NOMO-1 treated with dmso at 0.1 percent for 144 hours (cell line): ENCODE measurements around the gene IGF2BP1.
"Not testable (repeated sequence)": the region's sequence is repeated elsewhere in the genome, so short reads cannot be mapped to it uniquely, and the experiment has no call there.

ENCODE experiments used
- DNase-seq: peaks from one replicate; lab custom pipeline; 2025; ENCODE audit not compliant: unreplicated experiment; lab: John Stamatoyannopoulos, UW

The IGF2BP1 gene

DNA sequence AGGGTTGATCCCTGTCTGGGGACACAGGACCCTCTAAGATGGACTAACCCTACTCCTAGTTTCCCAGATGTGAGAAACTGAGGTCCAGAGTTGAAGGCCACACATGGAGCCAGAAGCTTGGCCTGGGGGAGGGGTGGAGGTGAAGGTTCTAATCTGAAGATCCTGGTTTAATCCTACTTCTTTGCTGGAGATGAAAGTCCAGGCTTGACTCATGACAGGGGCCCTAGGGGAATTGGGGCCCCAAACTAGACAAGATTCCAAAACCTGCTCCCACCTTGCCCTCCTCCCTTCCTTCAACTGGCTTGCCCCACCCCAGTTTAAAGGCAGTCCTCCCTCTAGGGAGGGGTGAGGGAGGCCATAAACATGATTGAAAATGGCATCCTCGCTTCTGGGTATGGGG, 21.6 kb downstream of the IGF2BP1 start:
- no peak for DNase-seq

DNA sequence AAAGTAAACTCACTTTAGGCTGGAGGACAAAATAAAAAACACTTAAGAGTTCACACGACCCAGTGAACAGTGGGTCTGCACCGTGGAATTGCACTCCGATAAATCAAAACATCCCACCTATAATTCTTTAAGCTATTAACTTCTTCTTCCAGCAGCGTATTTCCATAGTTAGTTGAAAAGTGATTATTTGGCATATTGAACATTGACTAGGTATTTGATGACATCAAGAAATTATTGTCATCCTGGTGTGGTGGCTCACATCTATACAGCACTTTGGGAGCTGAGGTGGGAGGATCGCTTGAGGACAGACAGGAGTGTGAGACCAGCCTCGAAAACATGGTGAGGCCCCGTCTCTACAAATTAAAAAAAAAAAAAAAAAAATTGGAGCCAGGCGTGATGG, 23.4 kb downstream of the IGF2BP1 start:
- DNase-seq: no peak

DNA sequence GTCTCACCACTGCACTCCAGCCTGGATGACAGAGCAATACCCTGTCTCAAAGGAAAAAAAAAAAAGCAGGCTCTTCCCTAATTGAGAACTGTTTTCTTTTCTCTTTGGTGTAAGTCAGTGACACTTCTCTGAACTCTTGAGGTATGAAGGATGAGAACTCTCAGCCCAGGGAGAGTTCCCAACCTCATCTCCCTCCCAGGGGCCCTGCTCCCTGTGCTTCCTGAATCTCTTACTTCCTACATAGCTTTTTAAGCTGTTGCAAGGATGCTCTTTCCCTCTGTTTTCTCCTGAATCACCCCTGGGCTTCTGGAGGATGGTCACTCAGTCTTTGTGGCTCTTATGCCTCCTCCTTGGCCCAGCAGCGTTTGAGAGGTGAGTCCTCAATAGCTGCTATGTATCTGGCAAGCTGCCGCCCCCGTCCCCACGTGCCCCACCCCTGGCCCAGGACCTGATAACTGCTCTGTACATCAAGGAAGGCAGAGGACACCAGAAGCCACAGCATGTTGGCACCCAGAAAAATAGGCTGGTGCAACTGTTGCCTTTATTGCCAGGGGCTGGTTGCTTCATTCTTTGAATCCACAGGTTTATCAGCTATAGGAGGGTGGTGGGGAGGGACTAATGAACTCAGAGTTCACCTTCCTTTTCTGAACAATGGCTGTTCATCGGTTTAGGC, 24.0 kb downstream of the IGF2BP1 start:
- DNase-seq: no peak

DNA sequence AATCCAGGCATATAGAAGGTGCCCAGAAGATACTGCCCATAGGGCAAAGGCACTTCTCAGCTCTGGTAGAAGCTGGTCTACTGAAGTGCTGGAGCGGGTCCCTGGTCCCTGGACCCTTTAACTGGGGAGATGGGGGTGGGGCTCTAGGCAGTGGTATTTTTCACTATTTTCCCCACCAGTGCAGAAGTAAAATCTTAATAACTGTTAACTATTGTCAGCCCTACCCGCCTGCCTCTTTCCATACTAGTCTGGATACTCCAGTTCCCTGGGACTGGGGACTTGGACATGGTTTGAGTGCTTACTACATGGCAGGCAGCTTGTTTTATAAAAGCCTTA, 24.6 kb downstream of the IGF2BP1 start:
- DNase-seq: no peak

DNA sequence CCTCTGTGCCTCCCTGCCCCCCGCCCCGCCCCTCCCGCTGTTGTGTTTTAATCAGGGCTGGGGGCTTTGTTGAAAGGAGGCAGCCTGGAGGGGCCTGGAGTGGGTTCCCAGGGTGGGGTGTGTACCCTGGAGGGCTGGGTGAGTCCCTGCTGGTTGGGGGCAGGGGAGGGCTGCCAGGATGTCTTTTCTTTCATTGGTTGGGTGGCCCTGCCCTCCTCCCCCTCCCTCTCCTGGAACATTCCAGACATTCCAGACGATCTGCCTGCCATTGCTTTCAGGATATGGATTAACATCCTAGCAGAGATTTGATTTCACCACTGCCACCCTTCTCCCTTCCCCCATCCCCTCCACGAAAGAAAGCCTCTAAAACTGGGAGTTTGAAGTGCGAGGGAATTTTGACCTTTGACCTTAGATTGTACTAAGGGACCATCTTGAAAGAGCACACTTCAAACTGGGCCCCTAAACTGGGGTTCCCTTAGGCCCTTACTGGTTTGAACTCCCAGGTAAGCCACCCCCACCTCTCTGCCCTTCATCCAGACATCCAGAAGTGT, 25.3 kb downstream of the IGF2BP1 start:
- no peak for DNase-seq

DNA sequence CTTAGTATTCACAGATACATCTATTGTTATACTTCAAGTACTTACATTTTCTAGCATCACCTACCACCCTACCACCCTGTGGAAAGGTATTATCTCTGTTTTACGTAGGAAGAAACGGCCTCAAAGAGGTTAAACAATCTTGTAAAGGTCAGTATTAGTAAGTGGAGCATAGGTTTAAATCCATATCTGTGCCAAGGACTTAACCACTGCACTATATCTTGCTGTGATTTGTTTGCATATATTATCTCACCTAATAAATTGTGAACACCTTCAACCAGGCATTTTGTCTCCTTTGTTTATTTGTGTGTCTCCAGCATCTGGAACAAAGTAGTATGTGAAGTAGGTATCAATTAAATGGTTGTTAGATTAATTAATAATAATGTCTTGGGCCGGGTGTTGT, 27.3 kb downstream of the IGF2BP1 start:
- no peak for DNase-seq

DNA sequence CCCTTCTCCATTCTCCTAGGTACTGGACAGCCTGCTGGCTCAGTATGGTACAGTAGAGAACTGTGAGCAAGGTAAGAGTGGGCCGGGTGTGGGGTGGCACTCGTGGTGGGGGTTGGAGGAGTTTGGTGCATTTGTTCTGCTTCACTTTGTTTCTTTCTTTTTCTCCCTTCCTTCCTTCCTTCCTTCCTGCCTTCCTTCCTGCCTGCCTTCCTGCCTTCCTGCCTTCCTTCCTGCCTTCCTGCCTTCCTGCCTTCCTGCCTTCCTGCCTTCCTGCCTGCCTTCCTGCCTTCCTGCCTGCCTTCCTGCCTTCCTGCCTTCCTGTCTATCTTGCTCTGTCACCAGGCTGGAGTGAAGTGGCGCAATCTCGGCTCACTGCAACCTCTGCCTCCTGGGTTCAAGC, 29.3 kb downstream of the IGF2BP1 start:
- not testable (repeated sequence) for DNase-seq

DNA sequence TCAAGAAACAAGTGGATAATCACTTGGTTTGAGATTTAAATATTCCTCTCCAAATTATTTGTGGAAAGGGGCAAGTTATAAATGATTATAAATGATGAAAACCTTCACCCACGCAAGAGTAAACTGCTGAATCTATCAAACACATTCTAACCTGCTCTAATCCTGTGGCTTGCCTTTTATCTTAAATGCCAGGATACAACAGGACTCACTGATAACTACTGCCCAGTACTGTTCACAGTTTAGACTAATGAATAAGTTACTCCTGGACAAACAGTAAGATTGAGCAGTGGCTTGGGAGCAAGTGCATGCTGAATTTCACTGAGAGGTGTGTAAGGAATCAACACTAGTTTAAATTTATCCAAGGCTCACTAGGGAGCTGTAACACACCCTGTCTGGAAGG, 31.1 kb downstream of the IGF2BP1 start:
- no peak for DNase-seq

DNA sequence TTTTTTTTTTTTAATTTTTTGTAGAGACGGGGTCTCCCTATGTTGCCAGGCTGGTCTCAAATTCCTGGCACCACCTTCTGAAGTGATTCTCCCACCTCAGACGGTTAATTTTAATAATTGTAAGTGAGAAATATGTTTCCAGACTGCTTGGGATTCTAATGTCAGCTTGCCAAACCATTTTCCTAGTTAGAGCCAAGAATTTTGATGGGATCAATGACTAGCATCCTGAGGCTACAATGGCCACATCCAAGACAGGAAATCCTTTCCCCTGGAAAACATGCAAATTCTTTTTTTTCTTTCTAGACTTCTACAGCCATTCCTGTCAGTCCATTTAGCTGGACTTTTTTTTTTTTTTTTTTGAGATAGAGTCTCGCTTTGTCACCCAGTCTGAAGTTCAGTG, 32.6 kb downstream of the IGF2BP1 start:
- no peak for DNase-seq

DNA sequence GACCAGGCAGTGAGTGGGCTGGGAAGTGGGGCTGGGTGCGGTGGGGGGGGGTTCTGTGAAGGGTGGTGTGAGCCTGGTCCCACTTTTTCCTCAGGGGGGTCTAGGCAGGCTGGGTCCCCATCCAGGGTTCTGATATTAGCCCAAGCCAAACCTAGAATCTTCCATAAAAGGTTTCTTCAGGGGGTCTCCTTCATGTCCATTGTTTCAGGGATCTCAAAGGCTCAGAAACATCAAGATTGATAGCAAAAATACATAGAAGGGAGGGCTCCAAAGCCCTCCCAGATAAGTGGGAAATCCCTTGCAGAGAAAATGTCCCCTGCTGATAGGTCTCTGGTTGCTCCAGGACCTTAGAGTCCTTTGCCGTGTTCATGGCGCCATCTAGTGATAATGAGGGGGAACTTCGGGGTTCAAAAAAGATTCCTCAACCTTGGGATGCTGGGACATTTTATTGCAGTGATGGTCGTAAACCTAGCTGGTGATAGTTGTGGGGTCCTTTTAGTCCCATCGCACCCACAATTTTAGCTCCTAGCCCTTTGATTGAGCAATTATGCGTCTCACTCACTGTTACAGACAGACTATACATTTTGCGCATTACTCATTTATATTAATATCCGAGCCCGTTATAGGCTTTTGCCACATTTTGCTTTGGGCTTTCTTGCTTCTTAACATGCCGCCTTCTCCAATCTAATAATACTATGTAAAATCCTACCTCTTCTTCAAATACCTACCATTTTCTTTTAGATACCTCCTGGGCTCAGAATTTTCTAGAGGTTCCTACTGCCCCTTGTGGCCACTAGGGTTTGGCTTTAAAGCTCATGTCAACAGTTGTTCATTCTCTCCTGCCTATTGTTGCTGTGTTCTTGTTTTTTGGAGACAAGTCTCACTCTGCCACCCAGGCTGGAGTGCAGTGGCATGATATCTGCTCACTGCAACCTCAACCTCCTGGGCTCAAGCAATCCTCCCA, 35.1 kb downstream of the IGF2BP1 start:
- DNase-seq: peak; percentile 7

DNA sequence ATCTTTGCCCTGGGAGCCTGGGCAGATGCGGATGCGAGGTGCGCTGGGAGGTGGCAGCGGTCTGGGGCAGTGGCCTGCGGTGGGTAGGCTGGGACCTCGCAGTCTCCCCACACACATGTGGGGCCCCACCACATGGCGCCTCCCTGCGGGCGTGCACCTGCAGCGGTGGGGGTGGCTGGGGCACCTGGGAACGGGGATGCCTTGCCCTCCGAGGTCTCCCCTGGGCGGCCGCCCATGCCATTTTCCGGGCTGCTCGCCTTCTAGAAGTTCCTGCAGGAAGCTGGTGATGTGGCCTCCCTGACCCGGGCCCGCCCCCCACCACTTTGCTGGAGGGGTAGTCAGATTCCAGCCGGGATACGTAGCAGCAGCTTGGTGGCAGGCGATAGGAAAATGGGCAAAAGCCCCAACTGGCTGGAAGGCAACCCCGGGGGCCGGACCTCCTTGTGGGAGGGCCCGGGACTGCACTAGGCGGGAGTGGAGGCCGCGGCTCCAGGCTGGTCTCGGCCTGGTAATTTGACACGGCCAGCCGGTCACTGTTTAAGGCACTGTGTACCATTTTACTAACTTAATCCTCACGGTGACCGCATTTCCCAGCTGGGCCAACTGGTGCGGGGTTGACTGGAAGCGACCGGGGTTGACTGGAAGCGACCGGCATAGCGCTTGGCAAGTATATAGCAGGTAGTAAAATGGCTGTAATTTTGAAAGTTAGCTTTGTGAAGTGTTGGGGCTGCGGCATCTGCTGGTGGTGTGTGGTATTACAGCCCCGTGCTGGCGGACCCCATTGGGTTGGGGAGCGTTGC, 38.5 kb downstream of the IGF2BP1 start:
- no peak for DNase-seq

DNA sequence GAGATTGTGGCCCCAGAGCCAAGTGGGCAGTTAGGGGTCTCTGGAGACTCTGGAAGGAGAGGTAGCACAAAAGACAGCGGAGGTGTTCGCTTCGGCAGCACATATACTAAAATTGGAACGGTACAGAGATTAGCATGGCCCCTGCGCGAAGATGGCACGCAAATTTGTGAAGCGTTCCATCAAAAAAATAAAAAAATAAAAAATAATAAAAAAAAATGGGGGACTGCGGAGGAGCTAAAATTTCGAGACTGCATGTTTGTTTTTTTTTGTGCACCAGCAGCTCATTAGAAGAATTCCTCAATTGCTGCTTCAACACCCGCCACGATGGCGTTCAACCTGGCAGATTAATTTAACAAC, 39.1 kb downstream of the IGF2BP1 start:
- DNase-seq: no peak

DNA sequence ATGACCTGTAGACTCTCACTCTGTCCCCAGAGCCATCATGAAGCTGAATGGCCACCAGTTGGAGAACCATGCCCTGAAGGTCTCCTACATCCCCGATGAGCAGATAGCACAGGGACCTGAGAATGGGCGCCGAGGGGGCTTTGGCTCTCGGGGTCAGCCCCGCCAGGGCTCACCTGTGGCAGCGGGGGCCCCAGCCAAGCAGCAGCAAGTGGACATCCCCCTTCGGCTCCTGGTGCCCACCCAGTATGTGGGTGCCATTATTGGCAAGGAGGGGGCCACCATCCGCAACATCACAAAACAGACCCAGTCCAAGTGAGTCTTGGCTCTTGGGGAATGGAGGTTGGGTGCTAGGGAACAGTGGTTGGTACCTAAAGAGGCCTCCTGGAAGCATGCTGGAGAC, 41.0 kb downstream of the IGF2BP1 start:
- DNase-seq: no peak

DNA sequence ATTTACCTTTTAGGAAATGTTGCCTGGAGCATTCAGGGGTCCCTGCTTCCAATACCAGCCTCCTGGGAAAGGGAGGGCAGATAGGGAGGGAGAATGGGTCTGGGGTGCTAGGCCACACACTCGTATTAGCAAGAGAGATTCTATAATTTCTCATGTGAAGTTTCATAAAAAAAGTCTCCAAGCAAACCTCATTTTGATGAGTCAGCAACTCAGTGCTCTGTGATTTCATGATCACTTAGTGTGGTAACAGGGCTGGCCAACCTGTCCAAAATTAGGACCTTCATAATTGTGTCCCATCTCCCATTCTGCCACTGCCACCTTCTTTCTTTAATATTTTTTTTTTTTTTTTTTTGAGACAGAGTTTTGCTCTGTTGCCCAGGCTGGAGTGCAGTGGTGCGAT, 41.4 kb downstream of the IGF2BP1 start:
- no peak for DNase-seq

DNA sequence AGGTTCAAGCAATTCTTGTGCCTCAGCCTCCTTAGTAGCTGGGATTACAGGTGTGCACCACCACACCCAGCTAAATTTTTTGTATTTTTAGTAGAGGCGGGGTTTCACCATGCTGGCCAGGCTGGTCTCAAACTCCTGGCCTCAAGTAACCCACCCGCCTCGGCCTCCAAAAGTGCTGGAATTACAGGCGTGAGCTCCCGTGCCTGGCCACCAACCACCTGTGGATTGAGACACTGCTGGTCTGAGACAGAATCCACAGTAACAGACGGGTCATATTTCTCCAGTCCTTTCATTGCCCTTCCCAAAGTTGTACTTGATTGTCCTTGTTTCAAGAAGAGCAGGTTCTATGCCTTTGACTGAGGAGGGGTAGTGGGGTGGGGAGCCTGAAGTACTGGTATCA, 42.3 kb downstream of the IGF2BP1 start:
- not testable (repeated sequence) for DNase-seq

DNA sequence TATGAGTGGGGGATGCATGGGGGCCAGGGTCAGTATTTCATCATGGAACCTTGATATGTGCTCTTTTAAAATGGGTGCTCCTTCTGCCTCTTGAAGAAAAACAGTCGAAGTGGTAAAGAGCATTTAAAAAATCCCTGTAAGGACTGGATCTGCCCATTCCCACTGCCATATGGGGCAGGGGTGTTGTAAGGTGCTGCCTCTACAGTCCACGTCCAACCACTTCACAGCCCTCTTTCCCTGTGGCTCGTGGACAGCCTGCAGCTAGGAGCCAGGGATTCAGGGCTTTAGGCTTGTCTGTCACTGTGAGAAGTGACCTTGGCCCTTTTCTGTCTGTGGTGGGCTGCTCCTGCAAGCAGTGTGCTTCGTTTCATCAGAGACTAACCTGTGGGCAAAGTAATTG, 44.3 kb downstream of the IGF2BP1 start:
- no peak for DNase-seq

DNA sequence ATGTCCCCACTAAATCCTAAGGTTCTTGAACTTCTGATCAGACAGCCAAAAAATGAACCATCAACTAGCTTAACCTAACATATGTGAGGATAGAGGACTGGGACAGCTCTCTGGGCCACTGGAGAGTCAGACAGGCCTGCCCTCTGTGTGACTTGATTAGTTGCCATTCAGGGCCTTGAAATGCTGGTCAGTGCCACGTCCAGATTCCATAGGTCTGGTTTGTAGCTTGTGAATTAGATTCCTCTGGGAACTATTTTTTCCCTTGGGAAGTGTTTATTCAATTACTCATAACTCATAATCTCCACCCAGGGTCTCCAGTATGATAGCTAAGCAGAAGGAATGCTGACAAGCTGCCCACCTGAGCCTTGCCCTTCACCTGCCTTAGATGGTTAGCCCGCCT, 48.2 kb downstream of the IGF2BP1 start:
- no peak for DNase-seq

DNA sequence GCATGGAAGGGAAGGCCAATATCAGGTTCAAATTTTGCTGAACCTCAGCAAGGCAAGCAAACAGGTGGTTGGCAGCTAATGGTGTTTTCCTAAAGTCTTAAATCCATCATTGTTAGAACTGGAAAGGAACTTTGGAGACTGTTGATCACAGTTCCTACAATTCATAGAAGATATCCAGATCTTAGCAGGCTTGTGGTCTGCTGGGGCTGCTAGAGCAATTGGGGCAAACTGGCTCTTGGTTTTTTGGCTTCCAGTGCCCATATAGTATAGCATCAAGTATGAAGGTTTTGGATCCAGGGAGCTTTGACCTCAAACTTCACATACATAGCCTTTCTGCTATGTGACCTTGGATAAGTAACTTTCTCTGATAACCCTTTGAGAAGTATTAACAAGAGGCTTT, 49.7 kb downstream of the IGF2BP1 start:
- no peak for DNase-seq

DNA sequence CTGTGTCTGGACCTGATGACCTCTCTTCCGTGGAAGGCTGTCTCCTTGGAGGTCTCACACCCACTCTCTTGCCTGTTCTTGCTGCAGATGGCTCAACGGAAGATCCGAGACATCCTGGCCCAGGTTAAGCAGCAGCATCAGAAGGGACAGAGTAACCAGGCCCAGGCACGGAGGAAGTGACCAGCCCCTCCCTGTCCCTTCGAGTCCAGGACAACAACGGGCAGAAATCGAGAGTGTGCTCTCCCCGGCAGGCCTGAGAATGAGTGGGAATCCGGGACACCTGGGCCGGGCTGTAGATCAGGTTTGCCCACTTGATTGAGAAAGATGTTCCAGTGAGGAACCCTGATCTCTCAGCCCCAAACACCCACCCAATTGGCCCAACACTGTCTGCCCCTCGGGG, 52.1 kb downstream of the IGF2BP1 start:
- no peak for DNase-seq

DNA sequence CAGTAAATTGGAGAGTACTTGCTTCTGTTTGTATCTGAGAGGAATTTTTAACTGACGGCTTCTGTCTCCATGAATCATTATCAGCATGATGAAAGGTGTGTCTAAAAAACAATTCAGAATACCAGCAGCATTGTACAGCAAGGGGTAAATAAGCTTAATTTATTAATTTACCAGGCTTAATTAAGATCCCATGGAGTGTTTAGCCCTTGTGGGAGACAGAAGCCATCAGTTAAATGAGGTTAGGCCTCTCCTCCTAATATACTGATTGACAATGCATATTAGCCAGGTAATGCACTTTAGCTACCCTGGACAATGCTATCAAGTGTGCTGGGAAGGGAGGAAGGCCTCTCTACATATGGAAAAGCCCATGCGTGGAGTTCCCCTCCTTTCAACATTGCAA, 53.4 kb downstream of the IGF2BP1 start:
- DNase-seq: no peak

DNA sequence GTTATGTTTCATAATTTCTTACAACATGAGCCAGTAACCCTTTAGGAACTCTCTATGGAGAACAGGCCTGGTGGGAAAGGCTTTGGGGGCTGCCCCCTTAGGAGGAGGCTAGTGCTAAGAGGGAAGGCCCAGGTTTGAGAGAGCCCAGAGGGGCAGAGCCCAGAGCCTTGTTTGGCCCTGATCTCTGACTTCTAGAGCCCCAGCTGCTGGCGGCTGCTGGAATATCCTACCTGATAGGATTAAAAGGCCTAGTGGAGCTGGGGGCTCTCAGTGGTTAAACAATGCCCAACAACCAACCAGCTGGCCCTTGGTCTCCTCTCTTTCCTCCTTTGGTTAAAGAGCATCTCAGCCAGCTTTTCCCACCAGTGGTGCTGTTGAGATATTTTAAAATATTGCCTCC, 54.1 kb downstream of the IGF2BP1 start:
- no peak for DNase-seq
